Hepatocyte (in vitro differentiated cells): ENCODE measurements around the gene CYB561D2. TPM values are rescaled to one million over a fixed set of nuclear protein-coding genes. Genes with fewer than 3 reads are reported as not detected.

Experiments
- DNase-seq: peaks from one replicate; pipeline ENCODE4 v3.0.0-alpha.2; 2016; ENCODE audit warnings: low spot score
- H2AFZ ChIP-seq: fragments of 200-600 bp; sonication (generic); 2 replicates; pipeline ENCODE4 v1.6.0; 2016; ENCODE audit warnings: antibody characterized with exemption, mild to moderate bottlenecking
- H3K27ac ChIP-seq: fragments of 200-600 bp; sonication (generic); 2 replicates; pipeline ENCODE4 v1.5.1; 2016; ENCODE audit warnings: mild to moderate bottlenecking
- H3K27me3 ChIP-seq: fragments of 200-600 bp; sonication (generic); 2 replicates; pipeline ENCODE4 v1.6.1; 2016
- H3K36me3 ChIP-seq: fragments of 200-600 bp; sonication (generic); replicated peaks from 2 replicates; pipeline ENCODE4 v1.5.1; 2016; ENCODE audit warnings: low read depth; ENCODE audit not compliant: insufficient read depth
- H3K4me1 ChIP-seq: fragments of 200-600 bp; sonication (generic); 2 replicates; pipeline ENCODE4 v1.5.1; 2016; ENCODE audit warnings: mild to moderate bottlenecking, moderate library complexity; ENCODE audit not compliant: insufficient read depth
- H3K4me2 ChIP-seq: fragments of 200-600 bp; sonication (generic); 2 replicates; pipeline ENCODE4 v1.6.0; 2016
- H3K4me3 ChIP-seq: fragments of 200-600 bp; sonication (generic); 2 replicates; pipeline ENCODE4 v1.5.1; 2016; ENCODE audit warnings: mild to moderate bottlenecking
- H3K79me2 ChIP-seq: fragments of 200-600 bp; sonication (generic); 2 replicates; pipeline ENCODE4 v1.6.0; 2017; ENCODE audit warnings: mild to moderate bottlenecking
- H3K9me2 ChIP-seq: fragments of 200-600 bp; sonication (generic); replicated peaks from 2 replicates; pipeline ENCODE4 v1.6.0; 2017; ENCODE audit warnings: mild to moderate bottlenecking; ENCODE audit not compliant: insufficient read depth
- H3K9me3 ChIP-seq: fragments of 200-600 bp; sonication (generic); 2 replicates; pipeline ENCODE4 v1.5.1; 2016; ENCODE audit warnings: low read depth, mild to moderate bottlenecking
- H4K20me1 ChIP-seq: fragments of 200-600 bp; sonication (generic); 2 replicates; pipeline ENCODE4 v1.6.0; 2016; ENCODE audit warnings: mild to moderate bottlenecking; ENCODE audit not compliant: insufficient read depth, poor library complexity, severe bottlenecking
- CTCF ChIP-seq: fragments of 200-600 bp; sonication (generic); IDR thresholded peaks from 2 replicates; pipeline ENCODE4 v1.5.1; 2016; ENCODE audit warnings: antibody characterized with exemption, mild to moderate bottlenecking; ENCODE audit not compliant: poor library complexity
- EZH2 ChIP-seq: fragments of 200-600 bp; sonication (generic); IDR thresholded peaks from 2 replicates; pipeline ENCODE4 v1.6.1; 2016; ENCODE audit warnings: antibody characterized with exemption, mild to moderate bottlenecking, borderline replicate concordance
- EZH2phosphoT487 ChIP-seq: fragments of 200-600 bp; sonication (generic); IDR thresholded peaks from one replicate; pipeline ENCODE4 v1.6.1; 2018; ENCODE audit warnings: antibody characterized with exemption, mild to moderate bottlenecking, low read depth, moderate library complexity; ENCODE audit not compliant: unreplicated experiment, severe bottlenecking
- WGBS: methylation state at CpG from one replicate; pipeline ENCODE4 v1.1.6; 2016; ENCODE audit warnings: low lambda C conversion rate; ENCODE audit errors: missing lambda C conversion rate; 5-methylcytosine and 5-hydroxymethylcytosine counted together
- polyA plus RNA-seq: library from polyadenylated mRNA; unstranded; fragments of >200 nt; fragmentation: Nextera tagmentation; extraction: Ambion mirVana; gene quantifications from 2 replicates; pipeline ENCODE4 v1.2.1, GENCODE V29; 2016
- total RNA-seq: library from RNA; depleted of rRNA; stranded (reverse); fragments of >200 nt; gene quantifications from 2 replicates; pipeline ENCODE4 v1.2.3, GENCODE V29; 2014

CYB561D2 gene
- total and polyA plus RNA-seq, 2 experiments from 2014 or later: 37.3 to 40.5 TPM

GRCh38 chr3:50318615-50319014 lies 32.0 kb upstream of the CYB561D2 start:
- TF ChIP-seq CTCF (no peak), EZH2phosphoT487 (no peak), EZH2 (no peak)
- no peak overlapping the region for H3K27ac ChIP-seq
- H3K4me1 ChIP-seq: peaks cover 49% of the 10 kb centered on the region
- no peaks in the 10 kb centered on the region for H3K36me3 ChIP-seq
- no peaks in the 10 kb centered on the region for H3K27me3 ChIP-seq
- no peak for DNase-seq
- no peak overlapping the region for H3K4me3 ChIP-seq
- peak overlapping the region; percentile 97 for H3K4me2 ChIP-seq
- peaks cover 3% of the 10 kb centered on the region for H4K20me1 ChIP-seq
- 95% methylated on average over 10 of the region's 10 CpGs for WGBS
- H3K9me3 ChIP-seq: no peaks in the 10 kb centered on the region
- no peak overlapping the region for H2AFZ ChIP-seq
- peaks cover 38% of the 10 kb centered on the region for H3K79me2 ChIP-seq
- no peaks in the 10 kb centered on the region for H3K9me2 ChIP-seq

- H3K4me3 ChIP-seq: no peak overlapping the region
- H3K27me3 ChIP-seq: no peaks in the 10 kb centered on the region
- DNase-seq: no peak
- WGBS: 96% methylated on average over 16 of the region's 16 CpGs
- no peak overlapping the region for H2AFZ ChIP-seq
- H3K9me3 ChIP-seq: no peaks in the 10 kb centered on the region
- peak overlapping the region; percentile 100 for H3K27ac ChIP-seq
- H3K36me3 ChIP-seq: no peaks in the 10 kb centered on the region
- H4K20me1 ChIP-seq: peaks cover 3% of the 10 kb centered on the region
- no peaks in the 10 kb centered on the region for H3K9me2 ChIP-seq
- no peak for TF ChIP-seq CTCF
- no peak for TF ChIP-seq EZH2phosphoT487
- TF ChIP-seq EZH2: no peak
- H3K4me2 ChIP-seq: peak overlapping the region; percentile 97
- peaks cover 51% of the 10 kb centered on the region for H3K4me1 ChIP-seq
- peaks cover 38% of the 10 kb centered on the region for H3K79me2 ChIP-seq
Measured at GRCh38 chr3:50319181-50319893, 31.3 kb upstream of the CYB561D2 start.

DNA sequence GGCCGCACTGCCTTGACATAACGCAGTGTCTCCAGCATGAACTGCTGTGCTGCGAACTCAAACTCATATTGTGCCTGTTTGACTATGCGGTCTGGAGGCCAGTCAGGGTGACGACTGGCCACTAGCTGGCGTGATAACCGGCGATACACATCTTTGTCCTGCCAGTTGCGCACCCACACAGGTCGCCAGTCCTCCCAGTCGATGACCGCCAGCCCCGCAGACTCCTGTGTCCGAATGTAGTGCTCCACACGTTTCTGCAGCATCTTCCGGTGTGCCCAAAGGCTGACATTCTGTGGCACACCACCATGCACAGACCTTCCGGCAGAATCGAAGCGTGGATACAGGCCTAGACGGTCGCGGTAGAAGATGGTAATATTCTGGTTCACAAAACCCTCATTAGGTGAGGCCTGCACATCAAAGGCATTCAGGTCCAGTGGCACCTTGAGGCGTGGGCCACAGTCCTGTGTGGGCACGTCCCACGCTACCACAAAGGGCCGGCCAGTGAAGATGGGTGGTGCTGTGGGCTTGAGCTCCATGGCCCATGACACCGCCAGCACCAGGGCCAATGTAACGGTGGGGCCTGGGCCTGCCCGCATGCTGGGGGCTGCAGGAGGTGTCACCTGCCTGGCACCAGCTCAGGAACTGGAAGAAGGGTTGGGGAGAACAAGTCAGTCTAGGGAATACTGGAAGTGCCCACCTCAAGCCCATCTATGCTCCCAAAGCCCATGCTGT lies 30.6 kb upstream of the CYB561D2 start:
- Histone ChIP-seq H3K9me3 (no peaks in the 10 kb centered on the region), H4K20me1 (peaks cover 3% of the 10 kb centered on the region), H3K9me2 (no peaks in the 10 kb centered on the region), H3K4me1 (peaks cover 53% of the 10 kb centered on the region), H3K27ac (peak overlapping the region; percentile 100), H3K4me3 (peak overlapping the region; percentile 88), H3K79me2 (peaks cover 38% of the 10 kb centered on the region), H3K36me3 (no peaks in the 10 kb centered on the region), H2AFZ (no peak overlapping the region), H3K27me3 (no peaks in the 10 kb centered on the region), H3K4me2 (peak overlapping the region; percentile 97)
- DNase-seq: no peak
- 85% methylated on average over 29 of the region's 29 CpGs for WGBS
- TF ChIP-seq CTCF: no peak
- no peak for TF ChIP-seq EZH2
- no peak for TF ChIP-seq EZH2phosphoT487
